ENCODE data around the gene TSPAN18. TPM values are rescaled to one million over a fixed set of nuclear protein-coding genes. Genes with fewer than 3 reads are reported as not detected.

Gene TSPAN18
- total RNA-seq, 4 donors from 2014 or later, result 0.95 to 4.5 (median 2.3) TPM

DNA sequence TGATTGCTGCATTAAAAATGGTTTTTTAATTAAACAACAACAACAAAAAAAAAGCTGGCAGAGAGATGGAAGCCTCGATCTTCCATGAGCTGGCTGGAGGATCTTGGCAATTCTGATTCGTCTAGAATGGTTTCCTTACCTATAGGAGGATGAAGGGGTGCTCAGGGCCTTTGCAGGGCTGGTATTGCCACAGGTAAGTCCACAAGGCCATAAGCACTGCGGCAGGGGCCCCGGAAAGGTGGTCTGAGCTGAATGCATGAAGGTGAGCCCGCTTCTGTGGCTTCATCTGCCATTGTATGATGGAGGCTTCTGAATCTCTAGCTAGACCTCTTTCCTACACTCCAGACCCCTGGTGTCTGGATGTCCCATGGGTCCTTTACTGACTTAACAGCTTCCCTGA lies 101.5 kb downstream of the TSPAN18 start:
- DNase-seq (ENCODE audit: low spot score in 2 of 2), result no peak
- intact Hi-C loops (cut with DNase I; ENCODE audit: low total_unique reads), result no loop called here
- no peak overlapping the region for H3K4me3 ChIP-seq (ENCODE audit: low read depth, poor library complexity, severe bottlenecking)
- 82 to 88% methylated on average over 5 of the region's 5 CpGs for WGBS, 2 donors
- no peak for TF ChIP-seq POLR2A (IDR thresholded peaks at IDR 0.05)
- TF ChIP-seq, protein P1, sequence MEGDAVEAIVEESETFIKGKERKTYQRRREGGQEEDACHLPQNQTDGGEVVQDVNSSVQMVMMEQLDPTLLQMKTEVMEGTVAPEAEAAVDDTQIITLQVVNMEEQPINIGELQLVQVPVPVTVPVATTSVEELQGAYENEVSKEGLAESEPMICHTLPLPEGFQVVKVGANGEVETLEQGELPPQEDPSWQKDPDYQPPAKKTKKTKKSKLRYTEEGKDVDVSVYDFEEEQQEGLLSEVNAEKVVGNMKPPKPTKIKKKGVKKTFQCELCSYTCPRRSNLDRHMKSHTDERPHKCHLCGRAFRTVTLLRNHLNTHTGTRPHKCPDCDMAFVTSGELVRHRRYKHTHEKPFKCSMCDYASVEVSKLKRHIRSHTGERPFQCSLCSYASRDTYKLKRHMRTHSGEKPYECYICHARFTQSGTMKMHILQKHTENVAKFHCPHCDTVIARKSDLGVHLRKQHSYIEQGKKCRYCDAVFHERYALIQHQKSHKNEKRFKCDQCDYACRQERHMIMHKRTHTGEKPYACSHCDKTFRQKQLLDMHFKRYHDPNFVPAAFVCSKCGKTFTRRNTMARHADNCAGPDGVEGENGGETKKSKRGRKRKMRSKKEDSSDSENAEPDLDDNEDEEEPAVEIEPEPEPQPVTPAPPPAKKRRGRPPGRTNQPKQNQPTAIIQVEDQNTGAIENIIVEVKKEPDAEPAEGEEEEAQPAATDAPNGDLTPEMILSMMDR (IDR thresholded peaks at IDR 0.05), result no peak

DNA sequence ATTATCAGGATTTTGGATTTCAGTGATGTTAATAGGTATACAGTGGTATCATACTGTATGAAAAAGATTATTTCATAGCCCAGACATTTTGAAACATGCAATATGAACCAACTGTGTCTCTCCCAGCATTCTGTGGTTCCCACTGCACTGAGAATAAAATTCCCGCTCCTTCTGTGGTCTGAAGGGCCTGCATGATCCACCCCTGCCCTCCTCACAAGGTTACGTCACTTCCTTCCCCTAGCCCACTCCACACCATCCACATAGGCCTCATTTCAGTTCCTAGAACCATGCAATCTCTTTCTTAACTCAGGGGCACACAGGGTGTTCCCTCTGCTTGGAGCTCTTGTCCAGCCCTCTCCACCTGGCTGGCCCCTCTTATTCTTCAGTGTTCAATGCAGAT lies 103.1 kb downstream of the TSPAN18 start:
- intact Hi-C loops (cut with DNase I; ENCODE audit: low total_unique reads), result no loop called here
- no peak for TF ChIP-seq POLR2A (IDR thresholded peaks at IDR 0.05)
- TF ChIP-seq, protein P1 (IDR thresholded peaks at IDR 0.05), result no peak
- H3K4me3 ChIP-seq (ENCODE audit: low read depth, poor library complexity, severe bottlenecking), result no peak overlapping the region
- 85 to 95% methylated on average over 2 of the region's 2 CpGs for WGBS, 2 donors
- DNase-seq (ENCODE audit: low spot score in 2 of 2), result no peak

DNA sequence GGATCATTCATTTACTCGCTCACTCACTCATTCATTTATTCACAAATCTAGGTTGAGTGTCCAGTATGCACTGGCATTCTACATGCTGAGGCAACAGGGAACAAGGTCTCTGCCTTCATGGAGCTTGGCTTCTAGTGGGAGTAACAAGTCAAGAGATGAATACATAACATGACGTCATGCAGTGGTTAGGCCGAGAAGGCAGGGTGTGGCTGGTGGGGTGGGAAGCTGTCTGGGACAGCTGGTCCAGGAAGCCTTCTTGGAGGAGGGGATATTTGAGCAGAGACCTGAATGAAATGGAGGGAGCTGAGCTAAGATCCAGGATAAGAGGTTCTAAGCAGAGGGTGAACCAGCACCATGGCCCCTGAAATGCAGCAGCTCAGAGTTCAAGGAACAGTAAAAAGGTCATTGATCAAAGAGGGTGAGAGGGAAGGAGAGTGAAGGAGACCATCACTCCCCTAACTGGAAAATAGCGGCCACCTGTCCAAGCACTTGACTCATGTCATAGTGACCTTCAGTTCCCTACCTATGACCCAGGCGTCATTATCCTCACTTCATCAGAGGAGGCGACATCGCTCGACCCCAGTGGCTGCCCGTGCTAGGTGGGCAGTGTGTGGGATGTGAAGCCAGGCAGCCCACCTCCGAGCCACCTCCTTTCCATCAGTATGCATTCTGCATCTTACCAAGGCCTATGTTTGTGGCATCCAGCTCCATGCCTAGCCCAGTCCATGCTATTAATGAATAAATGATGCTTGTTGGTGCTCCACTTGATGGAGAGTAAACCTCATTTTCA lies 105.0 kb downstream of the TSPAN18 start:
- 80 to 88% methylated on average over 10 of the region's 10 CpGs for WGBS, 2 donors
- TF ChIP-seq, protein P1 (IDR thresholded peaks at IDR 0.05), result no peak
- TF ChIP-seq POLR2A (IDR thresholded peaks at IDR 0.05), result no peak
- intact Hi-C loops (cut with DNase I; ENCODE audit: low total_unique reads), result no loop called here
- no peak overlapping the region for H3K4me3 ChIP-seq (ENCODE audit: low read depth, poor library complexity, severe bottlenecking)
- DNase-seq (ENCODE audit: low spot score in 2 of 2), result no peak

DNA sequence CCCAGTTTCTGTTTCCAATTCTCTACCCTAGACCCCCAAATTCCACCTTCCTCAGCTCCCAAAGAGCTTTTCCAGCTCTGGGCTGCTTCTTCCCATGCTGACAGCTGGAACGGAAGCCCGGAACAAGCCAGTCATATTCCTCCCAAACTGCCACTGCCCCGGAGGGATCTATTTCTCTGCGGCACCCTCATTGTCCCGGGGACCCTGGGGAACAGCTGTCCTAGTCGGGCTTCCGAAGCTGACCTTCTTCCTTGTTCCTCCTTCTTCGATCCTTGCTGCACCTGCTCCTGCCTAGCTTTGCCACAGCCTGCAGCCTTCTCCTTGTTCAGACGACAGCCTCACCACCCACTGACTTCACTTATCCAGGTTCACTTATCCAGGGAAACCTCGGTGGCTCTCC lies 105.7 kb downstream of the TSPAN18 start:
- TF ChIP-seq, protein P1 (IDR thresholded peaks at IDR 0.05), result no peak
- intact Hi-C loops (cut with DNase I; ENCODE audit: low total_unique reads), result no loop called here
- WGBS, 2 donors, result 82 to 83% methylated on average over 10 of the region's 10 CpGs
- DNase-seq (ENCODE audit: low spot score in 2 of 2), result no peak
- no peak overlapping the region for H3K4me3 ChIP-seq (ENCODE audit: low read depth, poor library complexity, severe bottlenecking)

DNA sequence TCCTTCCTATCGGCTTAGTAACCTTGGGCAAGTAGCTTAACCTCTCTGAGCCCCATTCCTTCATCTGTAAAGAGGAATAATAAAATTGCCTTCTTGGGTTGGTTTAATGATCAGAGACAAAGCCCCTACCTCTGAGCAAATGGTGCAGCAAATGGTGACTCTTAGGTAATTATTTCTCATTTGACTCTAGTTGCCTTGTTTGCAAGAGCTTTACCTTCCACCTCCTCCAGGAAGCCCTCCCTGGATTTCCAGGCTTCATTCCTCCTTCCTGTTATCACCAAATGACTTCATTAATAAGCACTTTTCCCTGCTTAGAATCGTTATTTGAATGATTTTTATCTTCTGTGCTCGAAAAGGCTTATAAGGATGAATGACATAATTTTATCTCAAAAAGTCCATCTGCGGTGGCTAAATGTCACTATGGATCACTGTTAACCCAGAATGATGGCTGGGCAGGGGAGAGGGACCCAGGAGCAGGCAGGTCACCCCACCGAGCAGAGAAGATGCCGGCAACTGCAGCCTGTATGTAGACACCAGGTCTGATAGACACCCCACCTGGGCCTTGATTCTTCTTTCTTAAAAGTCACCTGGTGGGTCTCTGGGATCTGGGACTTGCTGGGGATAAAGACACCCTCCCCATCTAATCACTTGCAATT lies 106.6 kb downstream of the TSPAN18 start:
- TF ChIP-seq, protein P1 (IDR thresholded peaks at IDR 0.05), result no peak
- no peak for TF ChIP-seq POLR2A (IDR thresholded peaks at IDR 0.05)
- no peak for DNase-seq (ENCODE audit: low spot score in 2 of 2)
- intact Hi-C loops (cut with DNase I; ENCODE audit: low total_unique reads), result no loop called here
- WGBS, 2 donors, result 76 to 80% methylated on average over 6 of the region's 6 CpGs
- H3K4me3 ChIP-seq (ENCODE audit: low read depth, poor library complexity, severe bottlenecking), result no peak overlapping the region
